ENCODE data around the gene SAT2.

SAT2 gene

DNA sequence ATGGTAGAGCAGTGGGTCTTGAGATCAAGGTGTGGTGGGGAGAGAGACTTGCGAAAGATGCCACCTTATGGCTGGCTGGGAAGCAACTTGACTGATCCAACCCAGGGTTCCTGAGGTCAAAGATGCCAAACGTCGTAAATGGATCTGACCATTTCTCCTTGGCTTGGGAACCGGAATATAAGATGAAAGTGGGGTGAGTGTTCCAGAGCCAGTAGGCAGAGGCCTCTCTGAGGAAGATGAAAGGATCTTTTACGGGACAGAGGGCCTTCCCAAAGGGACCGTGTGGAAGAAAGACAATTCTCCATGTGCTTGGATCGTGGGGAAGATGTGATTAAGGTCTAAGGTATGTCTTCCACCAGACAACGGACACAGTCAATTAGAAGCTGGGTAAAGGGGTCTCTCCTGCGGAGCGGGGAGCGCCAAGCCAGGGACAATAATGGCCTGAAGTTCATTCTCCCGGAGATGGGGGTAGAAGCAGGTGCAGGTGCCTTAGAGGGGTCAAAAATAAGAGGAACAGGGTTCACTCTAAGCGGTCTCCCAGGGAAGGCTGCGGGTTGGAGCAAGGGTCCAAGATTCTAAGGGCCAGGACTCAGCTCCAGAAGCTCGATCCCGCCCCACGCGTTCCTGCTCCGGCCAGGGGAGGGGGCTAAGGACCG is 13.7 kb downstream of the SAT2 start:
- no peak for TF ChIP-seq POLR2AphosphoS5 (IDR thresholded peaks at IDR 0.05; ENCODE audit: low read depth, low read length)
- TF ChIP-seq FOXP2 (optimal IDR thresholded peaks at IDR 0.05; ENCODE audit: borderline replicate concordance, extremely low read depth, extremely low read length, insufficient read depth): no peak
- TF ChIP-seq, protein P1, sequence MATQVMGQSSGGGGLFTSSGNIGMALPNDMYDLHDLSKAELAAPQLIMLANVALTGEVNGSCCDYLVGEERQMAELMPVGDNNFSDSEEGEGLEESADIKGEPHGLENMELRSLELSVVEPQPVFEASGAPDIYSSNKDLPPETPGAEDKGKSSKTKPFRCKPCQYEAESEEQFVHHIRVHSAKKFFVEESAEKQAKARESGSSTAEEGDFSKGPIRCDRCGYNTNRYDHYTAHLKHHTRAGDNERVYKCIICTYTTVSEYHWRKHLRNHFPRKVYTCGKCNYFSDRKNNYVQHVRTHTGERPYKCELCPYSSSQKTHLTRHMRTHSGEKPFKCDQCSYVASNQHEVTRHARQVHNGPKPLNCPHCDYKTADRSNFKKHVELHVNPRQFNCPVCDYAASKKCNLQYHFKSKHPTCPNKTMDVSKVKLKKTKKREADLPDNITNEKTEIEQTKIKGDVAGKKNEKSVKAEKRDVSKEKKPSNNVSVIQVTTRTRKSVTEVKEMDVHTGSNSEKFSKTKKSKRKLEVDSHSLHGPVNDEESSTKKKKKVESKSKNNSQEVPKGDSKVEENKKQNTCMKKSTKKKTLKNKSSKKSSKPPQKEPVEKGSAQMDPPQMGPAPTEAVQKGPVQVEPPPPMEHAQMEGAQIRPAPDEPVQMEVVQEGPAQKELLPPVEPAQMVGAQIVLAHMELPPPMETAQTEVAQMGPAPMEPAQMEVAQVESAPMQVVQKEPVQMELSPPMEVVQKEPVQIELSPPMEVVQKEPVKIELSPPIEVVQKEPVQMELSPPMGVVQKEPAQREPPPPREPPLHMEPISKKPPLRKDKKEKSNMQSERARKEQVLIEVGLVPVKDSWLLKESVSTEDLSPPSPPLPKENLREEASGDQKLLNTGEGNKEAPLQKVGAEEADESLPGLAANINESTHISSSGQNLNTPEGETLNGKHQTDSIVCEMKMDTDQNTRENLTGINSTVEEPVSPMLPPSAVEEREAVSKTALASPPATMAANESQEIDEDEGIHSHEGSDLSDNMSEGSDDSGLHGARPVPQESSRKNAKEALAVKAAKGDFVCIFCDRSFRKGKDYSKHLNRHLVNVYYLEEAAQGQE (IDR thresholded peaks at IDR 0.05; ENCODE audit: insufficient read depth in 1 of 2, low read depth in 2 of 2, low read length in 2 of 2): no peak
- TF ChIP-seq SIN3A (IDR thresholded peaks at IDR 0.05; ENCODE audit: borderline replicate concordance, insufficient read depth, low read length): no peak; the same call in 1 of the 2 replicates
- TF ChIP-seq TAF1 (IDR thresholded peaks at IDR 0.05; ENCODE audit: borderline replicate concordance, insufficient read depth, low read length): no peak

DNA sequence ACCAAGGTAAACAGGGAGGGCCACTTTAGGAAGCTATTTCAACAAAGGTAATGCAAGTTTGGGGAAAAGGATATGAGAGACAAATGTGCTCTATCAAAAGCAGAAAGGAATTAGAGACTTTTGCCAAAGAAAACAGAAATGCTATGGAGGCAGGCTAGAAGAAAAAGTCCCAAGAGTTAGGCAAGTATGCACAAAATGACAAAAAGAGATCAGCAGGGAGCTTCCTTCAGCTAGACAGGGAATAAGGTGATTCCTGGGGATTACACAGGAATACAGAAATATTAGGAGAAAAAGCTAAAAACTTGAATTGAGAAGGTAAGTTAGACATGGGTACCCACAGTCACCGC is 15.4 kb downstream of the SAT2 start:
- TF ChIP-seq POLR2AphosphoS5 (IDR thresholded peaks at IDR 0.05; ENCODE audit: low read depth, low read length) (no peak), TAF1 (IDR thresholded peaks at IDR 0.05; ENCODE audit: borderline replicate concordance, insufficient read depth, low read length) (no peak), SIN3A (IDR thresholded peaks at IDR 0.05; ENCODE audit: borderline replicate concordance, insufficient read depth, low read length) (no peak), FOXP2 (optimal IDR thresholded peaks at IDR 0.05; ENCODE audit: borderline replicate concordance, extremely low read depth, extremely low read length, insufficient read depth) (no peak)
- TF ChIP-seq, protein P1 (IDR thresholded peaks at IDR 0.05; ENCODE audit: insufficient read depth in 1 of 2, low read depth in 2 of 2, low read length in 2 of 2): no peak

DNA sequence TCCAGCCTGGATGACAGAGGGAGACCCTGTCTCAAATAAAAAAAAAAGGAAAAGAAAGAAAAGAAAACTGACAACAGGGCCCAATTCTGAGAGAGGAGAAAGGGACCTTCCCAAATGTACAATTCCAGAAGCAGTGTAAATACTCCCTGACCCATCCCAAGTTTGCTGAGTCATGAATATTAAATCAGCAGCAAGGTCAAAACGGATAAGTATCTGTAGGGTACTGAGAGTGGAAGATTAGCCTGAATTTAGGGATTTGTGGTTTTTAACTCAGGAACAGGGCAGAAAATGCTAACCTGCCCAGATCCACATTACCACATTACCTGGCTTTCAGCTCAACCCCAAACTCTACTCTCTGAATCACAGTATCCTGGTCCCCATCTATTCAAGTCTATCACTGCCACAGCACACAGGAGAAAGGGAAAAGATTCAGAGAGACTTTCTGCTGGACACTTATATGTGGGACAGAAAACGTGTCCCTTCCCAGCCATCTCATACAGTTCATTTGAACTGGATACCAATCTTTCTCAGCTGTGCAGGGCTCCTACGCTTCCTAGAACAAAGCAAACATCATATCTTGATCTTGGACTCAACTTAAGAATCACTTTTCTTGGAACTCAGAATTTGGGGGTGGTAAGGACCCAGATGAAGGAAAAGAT is 15.9 kb downstream of the SAT2 start:
- no peak for TF ChIP-seq SIN3A (IDR thresholded peaks at IDR 0.05; ENCODE audit: borderline replicate concordance, insufficient read depth, low read length)
- no peak for TF ChIP-seq TAF1 (IDR thresholded peaks at IDR 0.05; ENCODE audit: borderline replicate concordance, insufficient read depth, low read length)
- TF ChIP-seq, protein P1 (IDR thresholded peaks at IDR 0.05; ENCODE audit: insufficient read depth in 1 of 2, low read depth in 2 of 2, low read length in 2 of 2): no peak

DNA sequence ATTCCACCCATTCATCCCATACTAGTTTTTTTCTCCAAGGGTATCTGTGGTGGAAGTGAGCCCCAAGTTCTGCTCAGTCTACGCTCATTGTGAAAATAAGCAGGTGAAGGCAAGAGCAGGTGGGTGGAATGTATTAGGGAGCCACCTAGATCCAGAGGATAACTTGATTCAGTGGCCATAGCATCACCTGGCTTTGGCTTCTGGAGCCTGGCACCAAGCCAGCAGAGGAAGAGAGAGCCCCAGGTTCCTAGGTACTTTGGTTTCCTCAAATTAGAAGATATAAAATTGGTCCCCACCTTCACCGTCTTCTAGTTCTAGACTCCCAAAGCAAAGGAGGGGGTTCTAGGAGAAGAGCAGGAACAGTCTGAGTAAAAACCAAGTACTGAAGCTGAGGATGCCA is 17.0 kb downstream of the SAT2 start:
- TF ChIP-seq, protein P1 (IDR thresholded peaks at IDR 0.05; ENCODE audit: insufficient read depth in 1 of 2, low read depth in 2 of 2, low read length in 2 of 2): no peak
- TF ChIP-seq FOXP2 (optimal IDR thresholded peaks at IDR 0.05; ENCODE audit: borderline replicate concordance, extremely low read depth, extremely low read length, insufficient read depth): no peak
- no peak for TF ChIP-seq TAF1 (IDR thresholded peaks at IDR 0.05; ENCODE audit: borderline replicate concordance, insufficient read depth, low read length)
- TF ChIP-seq SIN3A (IDR thresholded peaks at IDR 0.05; ENCODE audit: borderline replicate concordance, insufficient read depth, low read length): no peak
- no peak for TF ChIP-seq POLR2AphosphoS5 (IDR thresholded peaks at IDR 0.05; ENCODE audit: low read depth, low read length)
